Activated T-helper 1 cell treated with anti-CD3 and anti-CD28 coated beads, Interleukin-12 subunit alpha, Interleukin-12 subunit beta, Interleukin-2, Interleukin-4 antibody, amounts not matched to agents 30 ng/mL and 10 ng/mL and 1 ng/mL, durations not matched to agents 14 hours and 24 hours and 36 hours (primary cell): ENCODE results near the gene BAHCC1. TPM values are rescaled to one million over a fixed set of nuclear protein-coding genes. Genes with fewer than 3 reads are reported as not detected.

Experiments used
- DNase-seq: peaks from one replicate; pipeline ENCODE4 v3.0.0; 2021; ENCODE audit warnings: low spot score
- H3K27ac Mint-ChIP-seq: one replicate; pipeline ENCODE4 v1.8.0; 2021; ENCODE audit warnings: mild to moderate bottlenecking, mixed read lengths
- H3K27me3 Mint-ChIP-seq: one replicate; pipeline ENCODE4 v1.8.0; 2022; ENCODE audit warnings: mild to moderate bottlenecking, moderate library complexity, mixed read lengths; ENCODE audit not compliant: insufficient read depth
- H3K36me3 Mint-ChIP-seq: one replicate; pipeline ENCODE4 v1.8.0; 2021; ENCODE audit warnings: low read depth, mixed read lengths
- H3K4me1 Mint-ChIP-seq: one replicate; pipeline ENCODE4 v1.8.0; 2021; ENCODE audit warnings: low read depth, mixed read lengths
- H3K4me3 Mint-ChIP-seq: one replicate; pipeline ENCODE4 v1.8.0; 2021; ENCODE audit warnings: mild to moderate bottlenecking, moderate library complexity, mixed read lengths
- H3K9me3 Mint-ChIP-seq: one replicate; pipeline ENCODE4 v1.8.0; 2021; ENCODE audit warnings: mixed read lengths
- intact Hi-C: fragments of 100-400 bp; cut with micrococcal nuclease; formaldehyde crosslinking; loops from one replicate; pipeline ENCODE4 v1.15.1; 2024
- total RNA-seq: library from RNA; stranded (reverse); gene quantifications from 2 replicates; pipeline ENCODE4 v1.2.3, GENCODE V29; 2022

Gene BAHCC1
- total RNA-seq, 1 donor from 2014 or later, result 0.08 TPM

DNA sequence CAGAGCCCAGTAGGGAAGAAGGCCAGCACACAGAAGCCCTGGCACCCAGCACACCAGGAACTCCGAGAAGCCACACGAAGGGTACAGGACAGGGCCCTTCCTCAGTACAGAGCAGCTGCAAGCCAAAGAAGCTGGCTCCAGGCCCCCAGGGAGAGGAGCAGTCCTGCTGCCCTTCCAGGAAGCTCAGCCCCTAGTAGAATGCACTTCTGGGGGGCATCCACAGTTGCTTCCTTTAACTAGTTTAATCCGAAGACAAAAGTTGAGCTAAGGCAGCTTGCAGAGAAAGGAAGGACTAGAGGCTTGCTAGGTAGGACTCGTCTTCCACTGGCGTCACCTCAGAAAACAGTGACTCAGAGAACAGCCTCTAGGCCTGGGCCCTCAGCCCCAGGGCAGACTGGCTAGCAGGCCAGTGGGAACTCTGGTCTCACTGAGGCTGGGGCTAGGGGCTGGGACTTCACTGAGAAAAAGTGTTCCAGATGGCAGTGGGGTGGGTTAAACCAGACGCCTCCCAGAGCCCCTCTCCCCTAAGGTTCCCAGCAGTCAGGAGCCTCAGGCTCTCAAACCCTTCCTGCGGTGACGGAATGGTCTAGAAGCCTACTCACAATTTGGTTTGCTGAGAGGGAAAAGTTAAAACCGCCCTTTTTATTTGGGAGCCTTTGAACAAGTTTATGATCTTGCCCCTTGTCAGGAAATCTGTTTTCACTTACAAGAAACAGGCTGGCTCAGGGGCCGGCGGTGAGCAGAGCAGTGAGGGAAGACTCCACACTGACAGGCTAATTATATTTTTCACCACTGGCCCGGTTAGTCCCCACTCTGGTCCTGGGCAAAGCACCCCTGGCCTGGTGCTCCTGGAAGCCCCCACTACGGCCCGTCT lies 75.9 kb downstream of the BAHCC1 start:
- H3K27ac Mint-ChIP-seq, result no peak overlapping the region
- H3K4me1 Mint-ChIP-seq, result no peaks in the 10 kb centered on the region
- no peaks in the 10 kb centered on the region for H3K27me3 Mint-ChIP-seq
- no peak overlapping the region for H3K4me3 Mint-ChIP-seq
- intact Hi-C loops, result no loop called here
- DNase-seq, result no peak
- no peaks in the 10 kb centered on the region for H3K36me3 Mint-ChIP-seq
- H3K9me3 Mint-ChIP-seq, result no peaks in the 10 kb centered on the region

DNA sequence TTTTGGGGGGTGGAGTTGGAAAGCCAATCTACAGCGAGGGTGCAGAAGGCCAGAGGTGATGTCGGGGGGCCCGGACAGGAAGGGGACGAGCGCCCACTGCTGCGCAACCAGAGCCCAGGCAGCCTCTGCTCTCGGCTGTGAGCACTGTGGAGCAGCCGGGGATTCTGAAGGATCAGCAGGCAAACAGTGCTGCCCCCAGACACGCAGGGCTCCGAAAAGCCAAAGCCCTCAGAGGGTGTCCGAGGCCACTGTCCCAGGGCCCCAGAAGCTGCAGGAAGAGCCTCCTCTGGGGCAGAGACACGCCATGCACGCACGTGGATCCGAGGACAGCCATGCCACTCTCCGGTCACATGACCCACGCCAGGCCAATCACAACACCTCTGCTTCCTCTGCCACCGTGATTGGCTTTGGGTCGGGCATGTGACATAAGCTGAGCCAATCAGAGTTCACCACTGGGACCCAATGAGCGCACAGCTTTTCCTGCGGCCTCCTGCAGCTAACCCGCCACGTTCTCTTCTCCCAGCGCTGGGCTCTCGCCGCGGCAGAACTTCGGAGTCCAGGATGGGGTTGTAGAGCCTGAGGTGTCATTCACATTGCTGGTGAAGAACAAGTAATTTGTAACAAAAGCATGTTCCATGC lies 76.7 kb downstream of the BAHCC1 start:
- H3K36me3 Mint-ChIP-seq, result no peaks in the 10 kb centered on the region
- H3K4me1 Mint-ChIP-seq, result no peaks in the 10 kb centered on the region
- H3K27ac Mint-ChIP-seq, result no peak overlapping the region
- intact Hi-C loops, result no loop called here
- DNase-seq, result no peak
- H3K27me3 Mint-ChIP-seq, result no peaks in the 10 kb centered on the region
- no peaks in the 10 kb centered on the region for H3K9me3 Mint-ChIP-seq
- H3K4me3 Mint-ChIP-seq, result no peak overlapping the region

DNA sequence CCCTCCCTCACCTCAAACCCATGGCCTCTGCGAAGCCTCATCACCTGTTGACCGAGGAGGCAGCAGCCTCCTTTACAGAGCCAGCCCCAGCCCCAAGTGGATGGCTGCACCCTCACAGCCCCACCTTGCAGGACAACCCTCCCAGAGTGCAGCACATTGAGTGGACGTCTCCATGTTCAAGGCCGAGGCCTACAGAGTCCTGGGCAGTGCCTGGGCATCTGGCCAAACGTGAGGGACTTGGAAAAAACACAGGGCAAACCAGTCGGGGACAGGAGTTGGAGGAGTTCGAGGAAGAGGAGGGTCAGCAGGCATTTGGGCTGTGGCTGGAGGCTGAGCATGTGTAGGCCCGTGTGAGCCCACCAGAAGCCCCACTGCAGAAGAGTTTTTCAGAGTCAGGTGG lies 77.8 kb downstream of the BAHCC1 start:
- intact Hi-C loops, result no loop called here
- H3K36me3 Mint-ChIP-seq, result no peaks in the 10 kb centered on the region

DNA sequence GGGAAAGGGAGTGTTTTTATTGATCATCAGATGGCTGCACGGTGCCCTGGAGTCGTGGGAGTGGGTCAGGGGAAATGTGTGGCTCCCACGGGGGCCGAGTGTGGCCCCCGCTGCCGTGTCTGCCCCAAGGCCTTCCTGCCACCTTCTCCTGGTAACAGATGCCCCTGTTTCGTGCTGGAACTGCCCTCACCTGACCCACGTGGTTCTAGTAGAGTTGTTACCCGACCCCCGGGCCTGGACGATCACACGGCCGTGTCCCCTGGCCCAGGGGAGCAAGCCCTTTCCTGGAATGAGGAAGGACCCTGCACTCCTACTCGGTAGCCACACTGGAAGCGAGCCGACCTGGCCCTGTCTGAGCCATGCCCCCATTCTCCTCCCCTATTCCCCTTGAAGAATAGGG lies 79.7 kb downstream of the BAHCC1 start:
- no peak for DNase-seq
- Mint-ChIP-seq H3K27ac (no peak overlapping the region), H3K27me3 (peaks cover 9% of the 10 kb centered on the region), H3K9me3 (no peaks in the 10 kb centered on the region), H3K36me3 (no peaks in the 10 kb centered on the region), H3K4me1 (no peaks in the 10 kb centered on the region), H3K4me3 (no peak overlapping the region)
- intact Hi-C loops, result no loop called here

More for the DNA sequence above, 77.8 kb downstream of the BAHCC1 start:
- no peak overlapping the region for H3K4me3 Mint-ChIP-seq
- no peaks in the 10 kb centered on the region for H3K4me1 Mint-ChIP-seq
- no peaks in the 10 kb centered on the region for H3K9me3 Mint-ChIP-seq
- H3K27ac Mint-ChIP-seq, result no peak overlapping the region
- peaks cover 3% of the 10 kb centered on the region for H3K27me3 Mint-ChIP-seq
- DNase-seq, result no peak

DNA sequence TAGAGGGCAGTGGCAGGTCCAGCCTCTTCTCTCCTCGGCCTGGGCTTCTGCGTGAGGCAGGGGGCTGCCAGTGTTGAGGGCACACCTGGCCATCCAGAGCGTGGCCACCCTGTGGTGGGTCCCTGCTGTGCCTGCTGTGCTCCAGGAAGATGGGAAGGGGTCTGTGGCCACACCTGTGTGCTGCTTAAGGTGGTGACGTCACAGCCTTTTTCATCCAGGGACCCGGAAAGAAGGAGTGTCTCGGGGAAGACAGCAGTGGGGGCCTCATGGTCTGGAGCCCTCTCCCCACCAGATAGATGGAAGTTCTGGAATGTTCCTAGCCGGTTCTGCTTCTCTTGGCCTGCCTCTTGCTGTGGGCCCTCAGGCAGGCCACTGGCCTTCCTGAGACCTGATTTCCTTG lies 80.8 kb downstream of the BAHCC1 start:
- Mint-ChIP-seq H3K36me3 (no peaks in the 10 kb centered on the region), H3K4me3 (no peak overlapping the region), H3K27me3 (peaks cover 19% of the 10 kb centered on the region), H3K4me1 (no peaks in the 10 kb centered on the region), H3K27ac (no peak overlapping the region), H3K9me3 (no peaks in the 10 kb centered on the region)
- no peak for DNase-seq
- intact Hi-C loops, result no loop called here

DNA sequence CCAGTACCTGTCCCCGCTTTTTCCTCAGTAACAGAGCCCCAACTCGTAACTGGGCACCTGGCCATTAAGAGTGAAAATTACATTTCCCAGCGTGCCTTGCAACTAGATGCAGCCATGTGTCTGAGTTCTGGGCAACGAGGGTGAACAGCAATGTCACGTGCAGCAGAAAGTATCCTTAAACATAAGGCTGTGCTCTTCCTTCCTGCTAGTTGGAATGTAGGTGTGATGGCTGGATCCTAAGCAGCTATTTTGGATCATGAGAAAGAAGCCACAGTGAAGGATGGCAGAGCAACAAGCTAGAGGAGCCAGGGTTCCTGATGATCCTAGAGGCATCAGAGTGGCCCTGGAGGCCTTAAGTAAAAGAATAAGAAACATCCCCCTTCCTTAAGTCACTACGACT lies 81.4 kb downstream of the BAHCC1 start:
- Mint-ChIP-seq H3K4me3 (no peak overlapping the region), H3K9me3 (no peaks in the 10 kb centered on the region)

DNA sequence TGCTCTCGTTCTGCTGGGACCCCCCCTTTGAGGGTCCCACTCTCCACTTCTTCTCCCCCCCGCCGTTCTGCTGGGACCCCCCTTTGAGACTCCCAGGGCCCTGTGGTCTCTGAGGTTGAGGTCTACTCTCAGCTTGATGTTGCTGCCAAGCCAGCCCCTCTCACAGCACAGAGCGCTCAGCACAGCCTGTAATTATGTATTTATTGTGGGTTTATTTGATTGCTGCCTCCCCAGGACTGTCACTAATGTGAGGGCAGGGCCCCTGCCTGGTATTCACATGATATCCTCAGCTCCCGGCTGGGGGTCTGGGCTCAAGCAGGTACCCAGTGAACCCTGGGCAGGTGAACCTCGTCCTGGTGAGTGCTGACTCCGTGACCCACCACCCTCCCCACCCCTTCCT lies 81.9 kb downstream of the BAHCC1 start:
- intact Hi-C loops, result no loop called here
- H3K27me3 Mint-ChIP-seq, result peaks cover 25% of the 10 kb centered on the region
- H3K9me3 Mint-ChIP-seq, result no peaks in the 10 kb centered on the region
- no peaks in the 10 kb centered on the region for H3K36me3 Mint-ChIP-seq
- H3K4me3 Mint-ChIP-seq, result no peak overlapping the region
- no peak overlapping the region for H3K27ac Mint-ChIP-seq
- H3K4me1 Mint-ChIP-seq, result no peaks in the 10 kb centered on the region
- no peak for DNase-seq

More for the DNA sequence above, 81.4 kb downstream of the BAHCC1 start:
- Mint-ChIP-seq H3K27ac (no peak overlapping the region), H3K27me3 (peaks cover 19% of the 10 kb centered on the region), H3K4me1 (no peaks in the 10 kb centered on the region), H3K36me3 (no peaks in the 10 kb centered on the region)
- intact Hi-C loops, result no loop called here
- DNase-seq, result no peak

DNA sequence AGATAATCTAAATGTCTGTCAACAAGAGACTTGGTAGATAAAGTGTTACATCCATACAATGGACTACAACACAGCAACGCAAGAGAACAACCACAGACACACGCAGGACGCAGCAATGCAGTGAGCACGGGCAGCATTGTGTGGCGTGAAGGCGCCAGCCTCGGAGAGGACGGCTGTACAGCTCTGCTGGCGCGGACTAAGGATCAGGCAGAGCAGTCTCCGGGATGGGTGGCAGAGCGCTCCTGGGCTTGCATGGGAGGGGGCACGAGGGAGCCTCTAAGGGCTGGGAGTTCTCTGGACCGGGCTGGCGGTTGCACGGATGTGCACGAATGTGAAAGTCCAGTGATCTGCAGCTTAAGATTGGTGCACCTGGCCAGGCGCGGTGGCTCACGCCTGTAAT lies 82.9 kb downstream of the BAHCC1 start:
- Mint-ChIP-seq H3K27ac (no peak overlapping the region), H3K36me3 (no peaks in the 10 kb centered on the region), H3K4me3 (no peak overlapping the region), H3K9me3 (no peaks in the 10 kb centered on the region), H3K27me3 (peaks cover 33% of the 10 kb centered on the region), H3K4me1 (no peaks in the 10 kb centered on the region)
- DNase-seq, result no peak
- intact Hi-C loops, result no loop called here

DNA sequence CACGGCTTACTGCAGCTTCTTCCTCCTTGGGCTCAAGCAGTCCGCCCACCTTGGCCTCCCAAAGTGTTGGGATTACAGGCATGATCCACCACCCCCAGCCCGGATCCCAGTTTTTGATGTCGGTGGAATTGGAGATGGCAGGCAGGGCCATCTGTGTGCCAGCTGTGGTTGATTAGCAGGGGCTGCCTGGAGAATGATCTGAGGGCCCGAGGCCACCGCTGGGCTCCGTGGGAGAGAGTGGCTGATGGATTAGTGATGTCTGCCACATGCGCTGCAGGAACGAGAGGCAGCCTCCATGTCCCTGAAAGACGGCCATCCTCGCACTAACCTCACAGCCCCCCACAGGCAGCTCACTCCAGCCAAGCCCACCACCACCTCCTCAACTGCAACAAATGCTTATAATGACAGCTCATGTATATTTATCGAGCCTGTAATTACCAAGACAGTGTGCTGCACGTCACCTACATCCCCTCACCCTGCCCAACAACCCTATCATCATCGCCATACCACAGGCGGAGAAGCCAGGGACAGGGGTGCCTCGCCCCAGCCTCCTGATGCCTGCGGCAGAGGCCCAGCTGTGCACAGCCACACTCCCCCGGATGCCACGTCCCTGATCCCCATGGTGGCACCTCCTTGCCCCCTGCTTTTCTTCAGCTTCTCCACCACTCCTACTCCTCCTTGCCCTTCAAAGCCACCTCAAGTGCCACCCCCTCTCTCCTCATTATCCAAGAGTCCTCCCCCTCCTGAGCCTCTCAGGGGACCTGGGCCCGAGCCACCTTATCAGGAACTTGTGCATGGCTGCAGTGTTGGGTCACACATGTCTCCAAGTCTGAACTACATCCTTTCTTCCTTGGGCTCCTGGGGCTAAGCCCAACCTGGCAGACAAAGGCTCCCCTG lies 84.2 kb downstream of the BAHCC1 start:
- no peak for DNase-seq
- Mint-ChIP-seq H3K27me3 (peaks cover 34% of the 10 kb centered on the region), H3K4me1 (no peaks in the 10 kb centered on the region), H3K27ac (no peak overlapping the region), H3K9me3 (no peaks in the 10 kb centered on the region), H3K36me3 (no peaks in the 10 kb centered on the region), H3K4me3 (no peak overlapping the region)
- intact Hi-C loops, result no loop called here

DNA sequence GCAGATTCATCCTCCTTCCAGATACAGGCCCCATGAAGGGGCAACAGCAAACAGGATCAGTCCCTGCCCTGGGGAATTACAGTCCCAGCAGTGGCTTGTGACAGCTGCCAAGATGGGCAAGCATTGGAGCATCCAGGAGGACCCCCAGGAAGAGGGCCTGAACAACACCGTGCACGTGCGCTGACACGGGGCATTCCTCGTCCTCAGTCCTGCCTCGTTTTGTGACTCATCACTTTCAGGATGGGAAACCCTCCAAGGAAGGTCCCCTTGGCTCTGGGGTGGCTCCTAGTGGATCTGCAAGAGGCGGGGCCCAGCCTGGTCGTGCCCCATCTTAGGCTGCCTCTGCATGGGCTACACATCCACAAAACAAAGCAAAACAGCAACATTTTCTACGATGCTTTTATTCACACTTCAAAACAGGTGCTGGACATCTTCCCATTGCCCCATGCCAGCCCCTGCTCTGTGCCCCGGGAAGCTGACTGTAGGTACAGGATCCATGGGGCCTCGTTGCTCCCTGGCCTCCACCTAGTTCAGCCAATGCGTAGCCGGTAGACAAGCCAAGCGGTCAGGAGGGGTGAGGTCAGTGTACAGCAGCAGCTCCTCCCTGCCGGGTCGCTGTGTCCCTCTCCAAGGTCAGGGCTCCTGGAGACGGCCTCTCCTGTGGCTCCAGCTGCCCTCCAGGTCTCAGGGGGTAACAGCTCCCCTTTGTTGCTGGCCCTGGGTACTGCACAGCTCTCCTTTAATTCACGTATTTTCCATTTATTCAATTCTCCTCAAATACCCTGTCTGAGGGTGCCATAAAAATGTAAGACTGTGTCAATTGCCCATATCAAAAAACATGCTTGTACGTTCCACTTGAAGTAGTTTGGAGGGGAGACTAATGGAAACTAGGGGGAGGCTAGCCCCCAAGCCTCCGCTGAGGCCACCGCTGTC lies 85.1 kb downstream of the BAHCC1 start:
- H3K4me1 Mint-ChIP-seq, result no peaks in the 10 kb centered on the region
- intact Hi-C loops, result no loop called here
- no peak overlapping the region for H3K4me3 Mint-ChIP-seq
- DNase-seq, result no peak
- no peaks in the 10 kb centered on the region for H3K36me3 Mint-ChIP-seq
- H3K9me3 Mint-ChIP-seq, result no peaks in the 10 kb centered on the region
- H3K27me3 Mint-ChIP-seq, result peaks cover 34% of the 10 kb centered on the region
- no peak overlapping the region for H3K27ac Mint-ChIP-seq

DNA sequence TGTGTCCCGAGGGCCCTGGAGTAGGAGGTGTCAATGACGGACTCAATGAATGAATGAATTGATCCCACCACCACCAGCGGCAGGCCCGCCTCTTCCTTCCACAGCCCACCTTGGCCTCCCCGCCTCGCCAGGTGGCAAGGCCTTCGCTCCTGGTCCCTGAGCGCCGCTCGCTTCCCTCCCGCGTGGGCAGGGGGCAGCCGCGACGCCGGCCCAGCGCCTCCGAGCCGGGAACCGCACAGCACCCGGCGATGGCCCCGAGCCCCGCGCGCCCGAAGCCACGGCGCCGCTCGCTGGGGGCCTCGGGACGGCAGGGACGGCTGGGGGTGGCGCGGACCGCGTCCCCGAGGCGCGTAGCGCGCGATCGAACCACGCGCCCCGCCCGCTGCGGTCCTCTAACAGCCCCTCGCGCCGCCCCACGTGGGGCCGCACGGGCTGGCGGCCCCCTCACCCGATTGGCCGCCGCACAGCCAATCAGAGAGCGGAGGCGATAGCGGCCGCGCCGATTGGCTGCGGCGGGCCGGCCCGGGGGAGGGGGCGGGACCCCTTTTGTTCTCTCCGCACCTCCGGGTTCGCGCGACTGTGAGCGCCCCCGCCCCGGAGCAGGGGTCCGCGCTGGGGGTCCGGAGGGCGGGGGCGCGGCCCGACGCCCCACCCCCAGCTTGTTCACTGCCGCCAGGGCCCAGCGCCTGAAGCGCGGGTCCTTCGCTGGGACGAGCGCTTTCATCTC lies 86.0 kb downstream of the BAHCC1 start:
- Mint-ChIP-seq H3K27me3 (peaks cover 34% of the 10 kb centered on the region), H3K36me3 (no peaks in the 10 kb centered on the region), H3K4me3 (peak overlapping the region; percentile 54), H3K4me1 (no peaks in the 10 kb centered on the region), H3K27ac (no peak overlapping the region), H3K9me3 (no peaks in the 10 kb centered on the region)
- intact Hi-C loops, result no loop called here
- peak; percentile 63 for DNase-seq
